ENCODE results near the gene TP53BP1. TPM values are rescaled to one million over a fixed set of nuclear protein-coding genes. Genes with fewer than 3 reads are reported as not detected.

Gene TP53BP1
- total and polyA plus RNA-seq, 2 experiments from 2014 or later = 20.1 to 46.4 TPM

GRCh38 chr15:43505738-43506137, 12.8 kb upstream of the TP53BP1 start:
- Histone ChIP-seq H3K9ac (no peak overlapping the region), H3K9me2 (ENCODE audit: insufficient read depth) (no peaks in the 10 kb centered on the region), H4K20me1 (ENCODE audit: insufficient read depth) (no peaks in the 10 kb centered on the region), H3K79me2 (ENCODE audit: insufficient read depth) (no peaks in the 10 kb centered on the region), H3F3A (ENCODE audit: insufficient read depth) (peaks cover 12% of the 10 kb centered on the region), H3K27ac (peak overlapping the region; percentile 14; the same call in 1 of the 2 replicates), H3K9me3 (ENCODE audit: low read depth) (no peaks in the 10 kb centered on the region), H3K4me1 (ENCODE audit: insufficient read depth) (peaks cover 27% of the 10 kb centered on the region), H3K4me2 (ENCODE audit: unreplicated experiment) (no peak overlapping the region), H3K4me3 (no peak overlapping the region), H2AFZ (no peak overlapping the region), H3K36me3 (ENCODE audit: low read depth) (no peaks in the 10 kb centered on the region), H3K27me3 (replicated peaks; ENCODE audit: insufficient read depth) (no peaks in the 10 kb centered on the region)
- 46 to 60% methylated on average over 1 of the region's 1 CpG for WGBS, 2 experiments (ENCODE audit: low coverage in 1 of 2, low lambda C conversion rate in 2 of 2, missing lambda C conversion rate in 2 of 2)
- in situ Hi-C loops (cut with MboI) = no loop called here
- peak; percentile 59 for DNase-seq
- TF ChIP-seq EZH2phosphoT487 (IDR thresholded peaks at IDR 0.05; ENCODE audit: insufficient read depth, low read depth) (no peak), EZH2 (IDR thresholded peaks at IDR 0.05; ENCODE audit: insufficient read depth, poor library complexity, severe bottlenecking) (no peak)

- H3K9me3 ChIP-seq (ENCODE audit: low read depth) = no peaks in the 10 kb centered on the region
- in situ Hi-C loops (cut with MboI) = no loop called here
- H2AFZ ChIP-seq = no peak overlapping the region
- H3K9ac ChIP-seq = no peak overlapping the region
- H3K27ac ChIP-seq = no peak overlapping the region
- no peak overlapping the region for H3K4me3 ChIP-seq
- H3K79me2 ChIP-seq (ENCODE audit: insufficient read depth) = no peaks in the 10 kb centered on the region
- no peak for DNase-seq
- H3K9me2 ChIP-seq (ENCODE audit: insufficient read depth) = no peaks in the 10 kb centered on the region
- H3F3A ChIP-seq (ENCODE audit: insufficient read depth) = no peaks in the 10 kb centered on the region
- H3K4me2 ChIP-seq (ENCODE audit: unreplicated experiment) = no peak overlapping the region
- no peaks in the 10 kb centered on the region for H4K20me1 ChIP-seq (ENCODE audit: insufficient read depth)
- WGBS, 2 experiments (ENCODE audit: low coverage in 1 of 2, low lambda C conversion rate in 2 of 2, missing lambda C conversion rate in 2 of 2) = 82 to 100% methylated on average over 1 of the region's 1 CpG
- H3K36me3 ChIP-seq (ENCODE audit: low read depth) = no peaks in the 10 kb centered on the region
- TF ChIP-seq EZH2phosphoT487 (IDR thresholded peaks at IDR 0.05; ENCODE audit: insufficient read depth, low read depth) = no peak
- TF ChIP-seq EZH2 (IDR thresholded peaks at IDR 0.05; ENCODE audit: insufficient read depth, poor library complexity, severe bottlenecking) = no peak
- no peaks in the 10 kb centered on the region for H3K27me3 ChIP-seq (replicated peaks; ENCODE audit: insufficient read depth)
- H3K4me1 ChIP-seq (ENCODE audit: insufficient read depth) = no peaks in the 10 kb centered on the region
These were observed 6.7 kb upstream of the TP53BP1 start for GRCh38 chr15:43499635-43500034.

GRCh38 chr15:43498990-43499389, 6.0 kb upstream of the TP53BP1 start:
- no peak for TF ChIP-seq EZH2 (IDR thresholded peaks at IDR 0.05; ENCODE audit: insufficient read depth, poor library complexity, severe bottlenecking)
- TF ChIP-seq EZH2phosphoT487 (IDR thresholded peaks at IDR 0.05; ENCODE audit: insufficient read depth, low read depth) = no peak
- no peaks in the 10 kb centered on the region for H3K9me3 ChIP-seq (ENCODE audit: low read depth)
- no peaks in the 10 kb centered on the region for H4K20me1 ChIP-seq (ENCODE audit: insufficient read depth)
- H3F3A ChIP-seq (ENCODE audit: insufficient read depth) = no peaks in the 10 kb centered on the region
- 77 to 91% methylated on average over 3 of the region's 3 CpGs for WGBS, 2 experiments (ENCODE audit: low coverage in 1 of 2, low lambda C conversion rate in 2 of 2, missing lambda C conversion rate in 2 of 2)
- no peak overlapping the region for H3K27ac ChIP-seq
- H2AFZ ChIP-seq = no peak overlapping the region
- H3K4me2 ChIP-seq (ENCODE audit: unreplicated experiment) = no peak overlapping the region
- H3K79me2 ChIP-seq (ENCODE audit: insufficient read depth) = no peaks in the 10 kb centered on the region
- no peaks in the 10 kb centered on the region for H3K36me3 ChIP-seq (ENCODE audit: low read depth)
- in situ Hi-C loops (cut with MboI) = no loop called here
- no peaks in the 10 kb centered on the region for H3K9me2 ChIP-seq (ENCODE audit: insufficient read depth)
- H3K4me1 ChIP-seq (ENCODE audit: insufficient read depth) = no peaks in the 10 kb centered on the region
- no peak for DNase-seq
- no peak overlapping the region for H3K9ac ChIP-seq
- no peak overlapping the region for H3K4me3 ChIP-seq
- no peaks in the 10 kb centered on the region for H3K27me3 ChIP-seq (replicated peaks; ENCODE audit: insufficient read depth)

GRCh38 chr15:43493703-43494472, 932 bp upstream of the TP53BP1 start:
- in situ Hi-C loops (cut with MboI) = no loop called here
- peaks cover 25% of the 10 kb centered on the region for H3K36me3 ChIP-seq (ENCODE audit: low read depth)
- no peaks in the 10 kb centered on the region for H3K9me2 ChIP-seq (ENCODE audit: insufficient read depth)
- no peaks in the 10 kb centered on the region for H4K20me1 ChIP-seq (ENCODE audit: insufficient read depth)
- no peaks in the 10 kb centered on the region for H3K9me3 ChIP-seq (ENCODE audit: low read depth)
- H3K27ac ChIP-seq = peak overlapping the region; percentile 49
- DNase-seq = no peak
- TF ChIP-seq EZH2phosphoT487 (IDR thresholded peaks at IDR 0.05; ENCODE audit: insufficient read depth, low read depth) (no peak), EZH2 (IDR thresholded peaks at IDR 0.05; ENCODE audit: insufficient read depth, poor library complexity, severe bottlenecking) (no peak)
- peak overlapping the region; percentile 99 for H2AFZ ChIP-seq
- WGBS, 2 experiments (ENCODE audit: low coverage in 1 of 2, low lambda C conversion rate in 2 of 2, missing lambda C conversion rate in 2 of 2) = 41 to 42% methylated on average over 7 of the region's 7 CpGs
- H3K4me1 ChIP-seq (ENCODE audit: insufficient read depth) = peaks cover 16% of the 10 kb centered on the region
- H3F3A ChIP-seq (ENCODE audit: insufficient read depth) = no peaks in the 10 kb centered on the region; the same call in 1 of the 2 replicates
- peaks cover 40% of the 10 kb centered on the region for H3K79me2 ChIP-seq (ENCODE audit: insufficient read depth)
- H3K4me3 ChIP-seq = peak overlapping the region; percentile 86
- no peaks in the 10 kb centered on the region for H3K27me3 ChIP-seq (replicated peaks; ENCODE audit: insufficient read depth)
- peak overlapping the region; percentile 94 for H3K9ac ChIP-seq
- H3K4me2 ChIP-seq (ENCODE audit: unreplicated experiment) = peak overlapping the region; percentile 97

All from GM23248 (cell line).